Esophagus (tissue), 2 donors: ENCODE measurements around the gene FBXO38. TPM values are rescaled to one million over a fixed set of nuclear protein-coding genes. Genes with fewer than 3 reads are reported as not detected.

ENCODE experiments used
- H3K27ac ChIP-seq, 2 donors: one replicate each; pipeline ENCODE4 v1.5.1; 2013; ENCODE audit warnings: low read depth in 2 of 2, mild to moderate bottlenecking in 2 of 2, inconsistent platforms in 1 of 2, low read length in 1 of 2, moderate library complexity in 1 of 2
- H3K27me3 ChIP-seq, 2 donors: one replicate each; pipeline ENCODE4 v1.6.1; 2013; ENCODE audit warnings: low read length in 2 of 2, control low read depth in 1 of 2, mild to moderate bottlenecking in 1 of 2; ENCODE audit not compliant: insufficient read depth in 2 of 2, control insufficient read depth in 1 of 2
- H3K36me3 ChIP-seq, 2 donors: one replicate each; pipeline ENCODE4 v1.6.1; 2013; ENCODE audit warnings: low read length in 1 of 2; ENCODE audit not compliant: control insufficient read depth in 2 of 2, insufficient read depth in 2 of 2
- H3K4me1 ChIP-seq, 2 donors: one replicate each; pipeline ENCODE4 v1.6.1; 2013; ENCODE audit warnings: low read length in 1 of 2; ENCODE audit not compliant: control insufficient read depth in 2 of 2, insufficient read depth in 2 of 2
- H3K4me3 ChIP-seq, 2 donors: one replicate each; pipeline ENCODE4 v1.5.1; 2013; ENCODE audit warnings: low read length in 2 of 2, mild to moderate bottlenecking in 2 of 2, low read depth in 1 of 2, moderate library complexity in 1 of 2
- H3K9me3 ChIP-seq, 2 donors: one replicate each; pipeline ENCODE4 v1.6.1; 2013; ENCODE audit warnings: mild to moderate bottlenecking in 2 of 2, low read depth in 1 of 2, low read length in 1 of 2, moderate library complexity in 1 of 2; ENCODE audit not compliant: control insufficient read depth in 2 of 2, insufficient read depth in 1 of 2
- WGBS, 2 donors: extraction: QIAGEN DNeasy Blood & Tissue Kit; methylation state at CpG; one replicate each; pipeline ENCODE4 v1.1.7; 2013; 5-methylcytosine and 5-hydroxymethylcytosine counted together
- polyA plus RNA-seq, 2 donors: library from polyadenylated mRNA; stranded (reverse); fragments of 200-250 nt; gene quantifications; one replicate each; pipeline ENCODE4 v1.2.3, GENCODE V29; 2013
- donor health status: healthy with polysubstance abuse.
- donor health status: Bipolar disorder and iron deficiency.

FBXO38 gene
- polyA plus RNA-seq, 2 donors: 10.8 to 11.0 TPM

DNA sequence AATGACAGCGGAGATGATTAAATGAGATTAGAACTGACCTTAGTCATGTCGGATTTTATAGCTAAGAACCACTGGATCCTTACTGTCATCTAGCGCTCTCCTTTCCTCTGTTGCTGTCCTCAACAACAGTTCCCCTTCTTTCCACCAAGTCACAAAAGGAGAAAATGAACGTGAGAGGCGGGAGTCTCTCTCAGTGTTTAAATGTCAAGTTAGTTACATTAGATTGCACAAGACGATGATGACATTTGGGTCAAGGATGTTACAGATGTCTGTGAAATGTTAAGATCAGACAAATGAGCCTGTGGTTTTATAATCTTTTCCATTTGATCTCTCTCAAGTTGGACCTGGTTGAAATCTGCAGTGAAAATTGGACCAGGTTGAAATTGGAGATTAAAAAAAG lies 53.5 kb downstream of the FBXO38 start:
- Histone ChIP-seq H3K27ac (no peak overlapping the region), H3K4me1 (no peaks in the 10 kb centered on the region), H3K9me3 (no peaks in the 10 kb centered on the region), H3K27me3 (no peaks in the 10 kb centered on the region), H3K36me3 (peaks cover 5 to 8% of the 10 kb centered on the region in 2 donors), H3K4me3 (no peak overlapping the region)
- 79 to 87% methylated on average over 6 of the region's 6 CpGs for WGBS, 2 donors

GRCh38 chr5:148438933-148439332 lies 55.2 kb downstream of the FBXO38 start:
- H3K4me3 ChIP-seq: no peak overlapping the region
- H3K4me1 ChIP-seq: no peaks in the 10 kb centered on the region
- no peaks in the 10 kb centered on the region for H3K27me3 ChIP-seq
- 77 to 79% methylated on average over 2 of the region's 2 CpGs for WGBS, 2 donors
- peaks cover 5 to 8% of the 10 kb centered on the region in 2 donors for H3K36me3 ChIP-seq
- H3K9me3 ChIP-seq: no peaks in the 10 kb centered on the region
- no peak overlapping the region for H3K27ac ChIP-seq

- Histone ChIP-seq H3K4me1 (no peaks in the 10 kb centered on the region), H3K27me3 (no peaks in the 10 kb centered on the region), H3K27ac (no peak overlapping the region), H3K36me3 (peaks cover 5% of the 10 kb centered on the region in 2 donors), H3K4me3 (no peak overlapping the region), H3K9me3 (no peaks in the 10 kb centered on the region)
- 50 to 54% methylated on average over 1 of the region's 1 CpG for WGBS, 2 donors
These were observed 59.5 kb downstream of the FBXO38 start for GRCh38 chr5:148443241-148443640.

- WGBS, 2 donors: 24 to 32% methylated on average over 5 of the region's 5 CpGs
- Histone ChIP-seq H3K9me3 (no peaks in the 10 kb centered on the region), H3K4me3 (no peak overlapping the region), H3K4me1 (no peaks in the 10 kb centered on the region), H3K27me3 (no peaks in the 10 kb centered on the region), H3K36me3 (peaks cover 5% of the 10 kb centered on the region in 2 donors), H3K27ac (no peak overlapping the region)
These were observed 60.2 kb downstream of the FBXO38 start for GRCh38 chr5:148443998-148444397.

GRCh38 chr5:148445578-148445977 lies 61.8 kb downstream of the FBXO38 start:
- no peak overlapping the region for H3K27ac ChIP-seq
- WGBS, 2 donors: 61 to 85% methylated on average over 3 of the region's 3 CpGs
- H3K27me3 ChIP-seq: no peaks in the 10 kb centered on the region
- H3K36me3 ChIP-seq: peaks cover 0 to 3% of the 10 kb centered on the region in 2 donors
- H3K4me3 ChIP-seq: no peak overlapping the region
- no peaks in the 10 kb centered on the region for H3K4me1 ChIP-seq
- H3K9me3 ChIP-seq: no peaks in the 10 kb centered on the region

GRCh38 chr5:148446611-148447010 lies 62.9 kb downstream of the FBXO38 start:
- Histone ChIP-seq H3K27me3 (no peaks in the 10 kb centered on the region), H3K36me3 (peaks cover 0 to 3% of the 10 kb centered on the region in 2 donors), H3K27ac (no peak overlapping the region), H3K4me1 (no peaks in the 10 kb centered on the region), H3K9me3 (no peaks in the 10 kb centered on the region), H3K4me3 (no peak overlapping the region)
- 68 to 80% methylated on average over 2 of the region's 2 CpGs for WGBS, 2 donors

- Histone ChIP-seq H3K4me1 (no peaks in the 10 kb centered on the region), H3K27ac (no peak overlapping the region), H3K27me3 (no peaks in the 10 kb centered on the region), H3K36me3 (no peaks in the 10 kb centered on the region), H3K9me3 (no peaks in the 10 kb centered on the region), H3K4me3 (no peak overlapping the region)
- WGBS, 2 donors: 90 to 91% methylated on average over 10 of the region's 10 CpGs
These were observed 68.9 kb downstream of the FBXO38 start for GRCh38 chr5:148452499-148453193.

- Histone ChIP-seq H3K4me1 (no peaks in the 10 kb centered on the region), H3K4me3 (no peak overlapping the region), H3K36me3 (no peaks in the 10 kb centered on the region), H3K27me3 (no peaks in the 10 kb centered on the region), H3K9me3 (no peaks in the 10 kb centered on the region), H3K27ac (no peak overlapping the region)
- 75 to 92% methylated on average over 5 of the region's 5 CpGs for WGBS, 2 donors
These were observed 70.8 kb downstream of the FBXO38 start for GRCh38 chr5:148454576-148454975.

DNA sequence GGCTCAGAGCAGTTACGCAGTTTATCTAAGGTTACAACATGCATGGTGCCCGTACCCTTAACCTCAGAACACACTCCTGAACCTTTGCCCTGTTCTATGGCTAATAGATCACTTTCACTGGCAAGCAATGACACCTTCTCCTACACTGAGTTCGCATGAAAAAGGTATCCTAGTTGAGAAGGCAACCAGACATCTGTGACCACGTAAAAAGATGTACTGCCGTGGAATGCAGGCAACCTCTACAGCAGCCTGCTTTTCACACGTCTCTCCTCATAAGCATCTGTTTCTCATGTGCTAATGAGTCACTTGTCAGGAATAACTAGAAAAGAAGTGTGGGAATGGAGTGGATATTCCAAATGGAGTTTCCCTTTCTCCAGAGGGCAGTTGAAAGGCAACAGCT lies 71.4 kb downstream of the FBXO38 start:
- Histone ChIP-seq H3K36me3 (no peaks in the 10 kb centered on the region), H3K27ac (no peak overlapping the region), H3K4me3 (no peak overlapping the region), H3K9me3 (no peaks in the 10 kb centered on the region), H3K27me3 (no peaks in the 10 kb centered on the region), H3K4me1 (no peaks in the 10 kb centered on the region)
- 74 to 78% methylated on average over 6 of the region's 6 CpGs for WGBS, 2 donors

GRCh38 chr5:148457183-148457620 lies 73.4 kb downstream of the FBXO38 start:
- no peak overlapping the region for H3K4me3 ChIP-seq
- 50 to 55% methylated on average over 5 of the region's 5 CpGs for WGBS, 2 donors
- no peaks in the 10 kb centered on the region for H3K27me3 ChIP-seq
- H3K27ac ChIP-seq: no peak overlapping the region
- H3K9me3 ChIP-seq: no peaks in the 10 kb centered on the region
- H3K36me3 ChIP-seq: no peaks in the 10 kb centered on the region
- no peaks in the 10 kb centered on the region for H3K4me1 ChIP-seq
